Right cardiac atrium (tissue), 5 donors: ENCODE results near the gene MYO9B. TPM values are rescaled to one million over a fixed set of nuclear protein-coding genes. Genes with fewer than 3 reads are reported as not detected.
A peak's percentile ranks its signal among the peaks of the same experiment; 100 is the strongest.

Source experiments
- ATAC-seq, 2 donors: fragments of 200-7000 bp; cut with Tn5 transposase; one replicate each; pipeline versions ENCODE4 v1.8.0 to v1.9.1; 2020; ENCODE audit warnings: moderate library complexity in 2 of 2, mild to moderate bottlenecking in 1 of 2
- DNase-seq, 3 donors: peaks; one replicate each; pipeline ENCODE4 v3.0.0-alpha.2; 2020
- H3K27ac ChIP-seq: one replicate; pipeline ENCODE4 v1.5.1; 2013; ENCODE audit warnings: mild to moderate bottlenecking, low read length, control low read depth, moderate library complexity
- H3K27me3 ChIP-seq: one replicate; pipeline ENCODE4 v1.6.1; 2013; ENCODE audit not compliant: control insufficient read depth, insufficient read depth
- H3K4me1 ChIP-seq: one replicate; pipeline ENCODE4 v1.6.1; 2013; ENCODE audit warnings: low read length; ENCODE audit not compliant: control insufficient read depth, insufficient read depth
- H3K4me3 ChIP-seq: one replicate; pipeline ENCODE4 v1.5.1; 2013; ENCODE audit warnings: low read length, control low read depth
- H3K9me3 ChIP-seq: one replicate; pipeline ENCODE4 v1.6.1; 2013; ENCODE audit warnings: low read length; ENCODE audit not compliant: control insufficient read depth
- WGBS: extraction: QIAGEN DNeasy Blood & Tissue Kit; methylation state at CpG from one replicate; pipeline ENCODE4 v1.1.7; 2013; 5-methylcytosine and 5-hydroxymethylcytosine counted together
- intact Hi-C, 4 donors: fragments of 100-400 bp; cut with DNase I; formaldehyde crosslinking; loops; one replicate each; pipeline versions ENCODE4 v1.11.0 to v1.14.0; 2022 to 2023
- polyA plus RNA-seq: library from polyadenylated mRNA; stranded (reverse); fragments of 200-250 nt; gene quantifications from one replicate; pipeline ENCODE4 v1.2.3, GENCODE V29; 2013
- total RNA-seq, 4 donors: library from RNA; stranded (reverse); fragmentation: NEBNext Ultra II Directional; extraction: Animal tissue kit (Norgen Biotek cat#: 25700); gene quantifications; one replicate each; pipeline ENCODE4 v1.2.1, GENCODE V29; 2021
- donor health status: healthy with polysubstance abuse.
- donor health status: DM: no; HTN: yes; CAD: no.
- donor health status: DM: no; HTN: no; CAD: no.
- donor health status: DM: no; HTN: yes; CAD: no; lungs with severe emphysema.
- donor health status: DM: yes; HTN: yes; CAD: no.

MYO9B gene
- total and polyA plus RNA-seq, 5 donors: 30.0 to 42.1 (median 35.8) TPM

DNA sequence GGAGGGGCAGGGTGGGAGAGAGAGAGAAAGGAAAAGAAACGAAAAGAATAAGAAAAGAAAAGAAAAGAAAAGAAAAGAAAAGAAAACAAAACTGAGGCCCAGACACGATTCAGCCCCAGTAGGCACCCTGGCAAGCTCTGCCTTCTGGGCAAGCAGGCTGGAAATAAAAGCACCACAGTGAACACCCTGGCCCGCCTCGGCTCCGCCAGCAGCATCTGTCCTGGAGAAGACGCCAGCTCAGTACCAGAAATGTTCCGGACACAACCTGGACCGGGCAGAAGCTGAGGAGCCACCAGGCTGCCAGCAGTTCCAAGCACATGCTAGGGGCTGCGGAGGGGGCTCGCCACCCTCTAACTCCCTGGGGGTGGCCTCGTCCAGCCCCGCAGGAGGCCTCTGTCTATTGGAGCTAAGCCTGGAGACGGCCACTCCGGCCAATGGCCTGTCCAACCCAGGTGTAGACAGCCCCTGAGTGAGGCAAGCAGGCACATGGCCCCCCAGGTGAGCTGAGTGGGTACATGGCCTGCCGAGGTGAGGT lies 37.5 kb upstream of the MYO9B start:
- no peaks in the 10 kb centered on the region for H3K9me3 ChIP-seq
- no peaks in the 10 kb centered on the region for H3K27me3 ChIP-seq
- DNase-seq (no peak), ATAC-seq (no peak)
- no peak overlapping the region for H3K27ac ChIP-seq
- WGBS: 76% methylated on average over 15 of the region's 15 CpGs
- no peaks in the 10 kb centered on the region for H3K4me1 ChIP-seq
- intact Hi-C loops: no loop called here
- no peak overlapping the region for H3K4me3 ChIP-seq

- Histone ChIP-seq H3K27ac (peak overlapping the region; percentile 56), H3K9me3 (no peaks in the 10 kb centered on the region), H3K4me3 (no peak overlapping the region), H3K4me1 (no peaks in the 10 kb centered on the region), H3K27me3 (no peaks in the 10 kb centered on the region)
- WGBS: 20% methylated on average over 11 of the region's 11 CpGs
- intact Hi-C loops: no loop called here
- ATAC-seq (peak; percentile 80 to 91), DNase-seq (peak; percentile 46 to 76 (median 69))
Measured at GRCh38 chr19:17041976-17042375, 33.6 kb upstream of the MYO9B start.

DNA sequence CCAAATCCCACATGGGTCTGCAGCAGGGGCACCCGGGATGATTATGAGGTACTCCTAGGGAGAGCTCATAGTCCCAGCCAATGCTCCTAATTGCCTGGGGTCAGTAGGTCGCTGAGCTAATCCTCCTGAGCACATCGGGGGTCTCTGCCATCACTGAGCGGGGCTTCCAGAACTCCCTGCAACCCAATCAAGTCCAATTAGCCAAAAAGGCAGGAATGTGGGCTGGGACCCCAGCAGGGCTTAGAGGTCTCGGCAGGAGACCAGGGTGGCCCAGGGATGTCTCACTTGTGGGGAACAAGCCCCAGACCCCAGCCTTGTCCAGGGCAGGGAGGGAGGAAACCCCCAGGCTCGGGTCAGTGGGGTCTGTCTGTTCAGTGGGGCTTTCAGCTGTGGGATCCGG lies 31.8 kb upstream of the MYO9B start:
- H3K27ac ChIP-seq: no peak overlapping the region
- no peak overlapping the region for H3K4me3 ChIP-seq
- intact Hi-C loops: no loop called here
- ATAC-seq: no peak
- no peaks in the 10 kb centered on the region for H3K27me3 ChIP-seq
- no peaks in the 10 kb centered on the region for H3K4me1 ChIP-seq
- no peak for DNase-seq
- H3K9me3 ChIP-seq: no peaks in the 10 kb centered on the region
- 60% methylated on average over 7 of the region's 7 CpGs for WGBS

- ATAC-seq: no peak
- H3K27ac ChIP-seq: no peak overlapping the region
- H3K4me1 ChIP-seq: no peaks in the 10 kb centered on the region
- DNase-seq: no peak
- H3K4me3 ChIP-seq: no peak overlapping the region
- no peaks in the 10 kb centered on the region for H3K27me3 ChIP-seq
- intact Hi-C loops: no loop called here
- 84% methylated on average over 5 of the region's 5 CpGs for WGBS
- H3K9me3 ChIP-seq: no peaks in the 10 kb centered on the region
Measured at GRCh38 chr19:17045907-17046502, 29.6 kb upstream of the MYO9B start.

DNA sequence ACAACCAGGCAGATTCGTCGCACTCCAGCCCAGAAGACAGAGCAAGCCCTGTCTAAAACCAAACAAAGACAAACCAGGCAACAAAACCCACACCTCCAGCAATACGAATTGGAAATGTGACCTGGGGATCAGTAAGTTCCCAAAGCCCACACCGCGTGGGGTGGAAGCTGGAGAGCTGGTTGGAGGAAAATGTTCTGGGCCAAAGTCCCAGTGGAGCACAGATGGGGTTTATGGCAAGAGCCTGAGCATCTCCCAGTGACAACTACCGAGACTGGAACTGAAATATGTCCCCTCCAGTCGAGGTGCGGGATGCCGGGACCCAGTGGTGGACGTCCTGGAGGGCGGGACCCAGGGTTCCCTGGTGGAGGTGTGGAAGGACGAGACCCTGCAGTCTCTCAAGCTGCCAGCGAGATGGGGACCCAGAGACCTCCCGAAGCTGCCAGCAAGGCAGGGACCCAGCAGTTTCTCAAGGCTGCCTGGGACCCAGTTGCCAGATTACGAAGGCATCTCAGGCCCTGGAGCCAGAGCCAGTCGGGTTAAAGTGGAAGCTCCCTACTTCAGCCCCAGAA lies 26.6 kb upstream of the MYO9B start:
- 83% methylated on average over 16 of the region's 16 CpGs for WGBS
- no peak for DNase-seq
- no peaks in the 10 kb centered on the region for H3K27me3 ChIP-seq
- peak in 1 of 2 donors; percentile 24 for ATAC-seq
- no peak overlapping the region for H3K4me3 ChIP-seq
- H3K4me1 ChIP-seq: no peaks in the 10 kb centered on the region
- intact Hi-C loops: no loop called here
- no peaks in the 10 kb centered on the region for H3K9me3 ChIP-seq
- H3K27ac ChIP-seq: no peak overlapping the region

GRCh38 chr19:17049711-17050280 lies 25.8 kb upstream of the MYO9B start:
- DNase-seq: no peak
- ATAC-seq: no peak
- Histone ChIP-seq H3K27ac (no peak overlapping the region), H3K4me3 (no peak overlapping the region), H3K27me3 (no peaks in the 10 kb centered on the region), H3K9me3 (no peaks in the 10 kb centered on the region), H3K4me1 (no peaks in the 10 kb centered on the region)
- intact Hi-C loops: loop anchor here (2.0 to 5.0 kb wide), 2 partner anchors 277 to 279 kb away; no protein-coding TSS in a partner anchor
- 86% methylated on average over 18 of the region's 18 CpGs for WGBS

DNA sequence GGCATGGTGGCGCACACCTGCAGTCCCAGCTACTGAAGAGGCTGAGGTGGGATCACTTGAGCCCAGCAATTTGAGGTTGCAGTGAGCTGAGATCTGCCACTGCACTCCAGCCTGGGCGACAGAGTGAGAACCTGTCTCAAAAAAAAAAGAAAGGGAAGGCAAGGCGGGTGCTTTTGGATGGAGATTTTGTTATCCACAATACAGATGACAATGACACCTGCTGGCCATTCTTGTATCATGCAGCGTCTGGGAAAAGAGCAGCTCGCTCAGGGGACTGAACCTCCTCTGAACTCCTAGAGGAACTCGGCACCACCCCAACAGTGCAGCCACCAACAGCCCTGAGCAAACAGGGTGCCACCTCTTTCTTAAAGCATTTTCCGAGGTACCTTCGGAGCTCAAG lies 23.1 kb upstream of the MYO9B start:
- intact Hi-C loops: loop anchor here in 3 of 4 donors (5.0 kb wide), 1 partner anchor 280 kb away; no protein-coding TSS in a partner anchor
- Histone ChIP-seq H3K4me3 (no peak overlapping the region), H3K4me1 (no peaks in the 10 kb centered on the region), H3K27ac (no peak overlapping the region), H3K9me3 (no peaks in the 10 kb centered on the region), H3K27me3 (no peaks in the 10 kb centered on the region)
- ATAC-seq (peak; percentile 53 to 61), DNase-seq (peak in 1 of 3 donors; percentile 56)
- 54% methylated on average over 8 of the region's 8 CpGs for WGBS

GRCh38 chr19:17054746-17055145 lies 20.8 kb upstream of the MYO9B start:
- Histone ChIP-seq H3K4me3 (no peak overlapping the region), H3K4me1 (no peaks in the 10 kb centered on the region), H3K27me3 (no peaks in the 10 kb centered on the region), H3K9me3 (peaks cover 2% of the 10 kb centered on the region), H3K27ac (no peak overlapping the region)
- DNase-seq (no peak), ATAC-seq (no peak)
- WGBS: 98% methylated on average over 5 of the region's 5 CpGs
- intact Hi-C loops: loop anchor here in 3 of 4 donors (5.0 kb wide), 1 partner anchor 282 kb away; no protein-coding TSS in a partner anchor

DNA sequence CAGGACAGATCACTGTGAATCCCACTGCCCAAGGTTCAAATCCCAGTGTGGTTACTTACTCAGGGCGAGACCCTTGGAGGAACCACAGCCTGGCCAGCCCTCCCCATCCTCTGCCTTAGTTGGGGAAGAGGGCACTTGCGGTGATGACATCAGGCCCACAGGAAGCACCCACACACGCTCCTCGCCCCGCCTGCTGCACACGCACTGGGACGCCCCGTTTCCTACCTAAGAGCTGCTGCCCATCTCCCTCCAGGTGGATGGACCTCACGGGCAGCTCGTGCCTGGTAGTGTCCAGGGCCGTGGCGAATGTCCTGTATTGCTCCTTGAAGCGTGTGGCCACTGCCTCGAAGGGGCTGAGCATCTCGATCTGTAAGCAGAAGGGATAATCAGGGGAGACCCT lies 19.9 kb upstream of the MYO9B start:
- no peak for ATAC-seq
- intact Hi-C loops: no loop called here
- H3K27ac ChIP-seq: no peak overlapping the region
- H3K4me3 ChIP-seq: no peak overlapping the region
- 91% methylated on average over 15 of the region's 15 CpGs for whole genome bisulfite sequencing
- no peaks in the 10 kb centered on the region for H3K27me3 ChIP-seq
- peaks cover 2% of the 10 kb centered on the region for H3K9me3 ChIP-seq
- DNase-seq: no peak
- H3K4me1 ChIP-seq: no peaks in the 10 kb centered on the region

- Histone ChIP-seq H3K27ac (no peak overlapping the region), H3K27me3 (no peaks in the 10 kb centered on the region), H3K9me3 (peaks cover 2% of the 10 kb centered on the region), H3K4me1 (no peaks in the 10 kb centered on the region), H3K4me3 (no peak overlapping the region)
- ATAC-seq (no peak), DNase-seq (no peak)
- 96% methylated on average over 8 of the region's 8 CpGs for WGBS
- intact Hi-C loops: no loop called here
Measured at GRCh38 chr19:17058236-17058635, 17.3 kb upstream of the MYO9B start.

GRCh38 chr19:17060802-17061201 lies 14.8 kb upstream of the MYO9B start:
- Histone ChIP-seq H3K4me3 (no peak overlapping the region), H3K9me3 (peaks cover 2% of the 10 kb centered on the region), H3K4me1 (no peaks in the 10 kb centered on the region), H3K27ac (no peak overlapping the region), H3K27me3 (no peaks in the 10 kb centered on the region)
- WGBS: 88% methylated on average over 3 of the region's 3 CpGs
- intact Hi-C loops: no loop called here
- ATAC-seq (peak in 1 of 2 donors; percentile 32), DNase-seq (no peak)
